CD4-positive, alpha-beta memory T cell (primary cell): Measurements from ENCODE around the gene KCNIP4. TPM values are rescaled to one million over a fixed set of nuclear protein-coding genes. Genes with fewer than 3 reads are reported as not detected.

ENCODE experiments used
- CTCF ChIA-PET: fragments of 350-600 bp; sonication (Branson Sonifier 250); formaldehyde crosslinking; loops from one replicate; lab custom pipeline; 2021; ENCODE audit warnings: inconsistent platforms; ENCODE audit not compliant: partially characterized antibody; lab: Charles Lee
- POLR2A ChIA-PET: fragments of 350-600 bp; sonication (Branson Sonifier 250); formaldehyde crosslinking; loops from one replicate; lab custom pipeline; 2021; ENCODE audit not compliant: partially characterized antibody; lab: Charles Lee
- DNase-seq, 5 donors: peaks; one replicate each; pipeline versions ENCODE4 v3.0.0 to v3.0.0-alpha.2; 2020 to 2022; ENCODE audit warnings: mixed read lengths in 1 of 5
- H3K27ac ChIP-seq: one replicate; pipeline ENCODE4 v1.7.0; 2013; ENCODE audit warnings: low read depth, low read length
- H3K27me3 ChIP-seq: 2 replicates; pipeline ENCODE4 v1.7.0; 2013; ENCODE audit warnings: mild to moderate bottlenecking, low read length, moderate library complexity; ENCODE audit not compliant: insufficient read depth
- H3K36me3 ChIP-seq: 2 replicates; pipeline ENCODE4 v1.7.0; 2013; ENCODE audit warnings: mild to moderate bottlenecking, low read length, moderate library complexity; ENCODE audit not compliant: insufficient read depth
- H3K4me1 ChIP-seq: 2 replicates; pipeline ENCODE4 v1.7.0; 2013; ENCODE audit warnings: mild to moderate bottlenecking, low read length, moderate library complexity; ENCODE audit not compliant: insufficient read depth
- H3K4me3 ChIP-seq, 2 donors: one replicate each; pipeline ENCODE4 v1.7.0; 2013; ENCODE audit warnings: low read length in 2 of 2, mild to moderate bottlenecking in 1 of 2
- H3K9me3 ChIP-seq, 2 donors: one replicate each; pipeline ENCODE4 v1.7.0; 2013; ENCODE audit warnings: low read length in 2 of 2, control low read depth in 1 of 2; ENCODE audit not compliant: control insufficient read depth in 1 of 2
- H3K27ac Mint-ChIP-seq, 7 donors: one replicate each; pipeline ENCODE4 v1.8.0; 2020 to 2021; ENCODE audit warnings: mixed read lengths in 7 of 7, mild to moderate bottlenecking in 6 of 7, inconsistent platforms in 3 of 7, moderate library complexity in 3 of 7
- H3K27me3 Mint-ChIP-seq, 2 donors: one replicate each; pipeline ENCODE4 v1.8.0; 2020 to 2021; ENCODE audit warnings: mixed read lengths in 2 of 2
- H3K36me3 Mint-ChIP-seq, 2 donors: one replicate each; pipeline ENCODE4 v1.8.0; 2020 to 2021; ENCODE audit warnings: mixed read lengths in 2 of 2, inconsistent platforms in 1 of 2, mild to moderate bottlenecking in 1 of 2
- H3K4me1 Mint-ChIP-seq, 4 donors: one replicate each; pipeline ENCODE4 v1.8.0; 2020 to 2021; ENCODE audit warnings: mixed read lengths in 4 of 4, mild to moderate bottlenecking in 1 of 4
- H3K4me3 Mint-ChIP-seq, 8 donors: one replicate each; pipeline ENCODE4 v1.8.0; 2020 to 2021; ENCODE audit warnings: mixed read lengths in 8 of 8, mild to moderate bottlenecking in 7 of 8, moderate library complexity in 6 of 8, inconsistent platforms in 3 of 8
- H3K9me3 Mint-ChIP-seq, 8 donors: one replicate each; pipeline ENCODE4 v1.8.0; 2020 to 2021; ENCODE audit warnings: mixed read lengths in 8 of 8, mild to moderate bottlenecking in 5 of 8, inconsistent platforms in 3 of 8, moderate library complexity in 1 of 8
- intact Hi-C: fragments of 100-400 bp; cut with micrococcal nuclease; formaldehyde crosslinking; loops from one replicate; pipeline ENCODE4 v1.15.1; 2023
- polyA plus RNA-seq, 2 donors: library from polyadenylated mRNA; unstranded; fragments of 300-500 nt; fragmentation: Illumina TruSeq; gene quantifications; one replicate each; pipeline ENCODE4 v1.2.3, GENCODE V29; 2021
- total RNA-seq, 2 experiments: library from RNA; stranded (reverse); gene quantifications; one replicate each; pipeline ENCODE4 v1.2.3, GENCODE V29; 2021

Gene KCNIP4
- total and polyA plus RNA-seq, 4 experiments from 2014 or later, result 0.11 to 0.26 TPM; not detected in 2

DNA sequence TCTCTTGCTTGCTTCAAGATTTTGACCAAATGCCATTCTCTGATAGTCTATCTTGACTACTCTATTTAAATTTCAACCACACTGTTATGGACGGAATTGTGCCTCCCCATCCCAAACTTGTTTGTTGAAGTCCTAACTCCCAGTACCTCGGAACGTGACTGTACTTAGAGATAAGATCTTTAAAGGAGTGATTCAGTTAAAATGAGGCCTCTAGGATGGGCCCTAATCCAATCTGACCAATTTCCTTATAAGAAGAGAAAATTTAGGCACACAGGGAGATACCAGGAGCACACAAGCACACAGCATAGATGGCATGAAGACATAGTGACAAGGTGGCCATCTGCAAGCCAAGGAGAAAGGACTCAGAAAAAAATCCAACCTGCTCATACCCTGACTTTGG, 269.9 kb downstream of the KCNIP4 start:
- no peaks in the 10 kb centered on the region for H3K36me3 ChIP-seq
- POLR2A ChIA-PET, result no interaction called here
- H3K4me1 Mint-ChIP-seq, result no peaks in the 10 kb centered on the region
- H3K4me1 ChIP-seq, result no peaks in the 10 kb centered on the region
- intact Hi-C loops, result no loop called here
- H3K27me3 ChIP-seq, result no peaks in the 10 kb centered on the region
- no peak overlapping the region for H3K27ac ChIP-seq
- peaks cover 4 to 25% (median 8%) of the 10 kb centered on the region in 8 donors for H3K9me3 Mint-ChIP-seq
- H3K4me3 Mint-ChIP-seq, result no peak overlapping the region
- no peak for DNase-seq
- no peaks in the 10 kb centered on the region for H3K9me3 ChIP-seq
- H3K27ac Mint-ChIP-seq, result peak overlapping the region in 1 of 7 donors; percentile 56
- H3K27me3 Mint-ChIP-seq, result no peaks in the 10 kb centered on the region
- H3K36me3 Mint-ChIP-seq, result no peaks in the 10 kb centered on the region
- CTCF ChIA-PET, result no interaction called here
- no peak overlapping the region for H3K4me3 ChIP-seq

GRCh38 chr4:21677173-21677572, 271.4 kb downstream of the KCNIP4 start:
- Mint-ChIP-seq H3K27me3 (no peaks in the 10 kb centered on the region), H3K9me3 (peaks cover 4 to 17% (median 8%) of the 10 kb centered on the region in 8 donors), H3K4me3 (no peak overlapping the region)

GRCh38 chr4:21664355-21664754, 284.2 kb downstream of the KCNIP4 start:
- H3K27me3 Mint-ChIP-seq, result no peaks in the 10 kb centered on the region
- intact Hi-C loops, result no loop called here
- H3K9me3 Mint-ChIP-seq, result peaks cover 2 to 15% (median 4%) of the 10 kb centered on the region in 8 donors
- H3K4me1 Mint-ChIP-seq, result no peaks in the 10 kb centered on the region
- Histone ChIP-seq H3K4me3 (no peak overlapping the region), H3K36me3 (no peaks in the 10 kb centered on the region), H3K27me3 (no peaks in the 10 kb centered on the region), H3K4me1 (no peaks in the 10 kb centered on the region), H3K9me3 (no peaks in the 10 kb centered on the region), H3K27ac (no peak overlapping the region)
- ChIA-PET CTCF (no interaction called here), POLR2A (no interaction called here)
- DNase-seq, result no peak
- H3K27ac Mint-ChIP-seq, result no peak overlapping the region
- no peaks in the 10 kb centered on the region for H3K36me3 Mint-ChIP-seq
- no peak overlapping the region for H3K4me3 Mint-ChIP-seq

More at GRCh38 chr4:21677173-21677572, 271.4 kb downstream of the KCNIP4 start:
- DNase-seq, result no peak
- ChIA-PET CTCF (no interaction called here), POLR2A (no interaction called here)
- Histone ChIP-seq H3K36me3 (no peaks in the 10 kb centered on the region), H3K4me3 (no peak overlapping the region), H3K9me3 (no peaks in the 10 kb centered on the region), H3K27me3 (no peaks in the 10 kb centered on the region), H3K27ac (no peak overlapping the region), H3K4me1 (no peaks in the 10 kb centered on the region)
- H3K36me3 Mint-ChIP-seq, result no peaks in the 10 kb centered on the region
- H3K4me1 Mint-ChIP-seq, result no peaks in the 10 kb centered on the region
- no peak overlapping the region for H3K27ac Mint-ChIP-seq
- intact Hi-C loops, result no loop called here

DNA sequence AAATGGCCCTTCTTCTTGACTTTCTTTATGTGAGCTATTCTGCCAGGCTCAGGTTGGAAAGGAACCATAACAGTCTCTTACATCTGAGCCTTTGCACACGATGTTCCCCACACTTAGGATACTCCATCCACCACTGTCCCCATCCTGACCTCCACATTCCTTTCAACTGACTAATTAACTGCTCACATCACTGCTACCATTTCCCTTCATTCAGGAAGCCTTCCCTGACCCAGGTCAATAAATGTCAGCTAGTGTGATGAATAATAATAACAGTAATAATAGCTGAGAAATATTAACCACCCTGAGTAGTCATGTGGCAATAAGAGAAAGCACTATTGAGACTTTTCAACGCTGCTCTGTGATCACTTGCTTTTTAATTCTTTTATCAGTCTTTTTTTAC, 291.7 kb downstream of the KCNIP4 start:
- Histone ChIP-seq H3K9me3 (no peaks in the 10 kb centered on the region), H3K27ac (no peak overlapping the region), H3K36me3 (no peaks in the 10 kb centered on the region), H3K27me3 (no peaks in the 10 kb centered on the region), H3K4me3 (no peak overlapping the region), H3K4me1 (no peaks in the 10 kb centered on the region)
- no peak for DNase-seq
- Mint-ChIP-seq H3K9me3 (peaks cover 2 to 7% (median 5%) of the 10 kb centered on the region in 8 donors), H3K4me1 (no peaks in the 10 kb centered on the region), H3K27me3 (no peaks in the 10 kb centered on the region), H3K36me3 (no peaks in the 10 kb centered on the region), H3K4me3 (no peak overlapping the region), H3K27ac (no peak overlapping the region)
- ChIA-PET POLR2A (no interaction called here), CTCF (no interaction called here)
- intact Hi-C loops, result no loop called here

- intact Hi-C loops, result no loop called here
- H3K9me3 Mint-ChIP-seq, result peaks cover 0 to 7% (median 4%) of the 10 kb centered on the region in 8 donors
- no peak overlapping the region for H3K4me3 Mint-ChIP-seq
- H3K27me3 Mint-ChIP-seq, result no peaks in the 10 kb centered on the region
- no peak overlapping the region for H3K27ac Mint-ChIP-seq
- no peaks in the 10 kb centered on the region for H3K36me3 Mint-ChIP-seq
- no peaks in the 10 kb centered on the region for H3K9me3 ChIP-seq
- DNase-seq, result no peak
- no peaks in the 10 kb centered on the region for H3K4me1 Mint-ChIP-seq
- H3K27ac ChIP-seq, result no peak overlapping the region
- ChIA-PET POLR2A (no interaction called here), CTCF (no interaction called here)
- no peaks in the 10 kb centered on the region for H3K36me3 ChIP-seq
- no peaks in the 10 kb centered on the region for H3K4me1 ChIP-seq
- H3K27me3 ChIP-seq, result no peaks in the 10 kb centered on the region
- H3K4me3 ChIP-seq, result no peak overlapping the region
Measured at GRCh38 chr4:21655031-21655430, 293.5 kb downstream of the KCNIP4 start.

DNA sequence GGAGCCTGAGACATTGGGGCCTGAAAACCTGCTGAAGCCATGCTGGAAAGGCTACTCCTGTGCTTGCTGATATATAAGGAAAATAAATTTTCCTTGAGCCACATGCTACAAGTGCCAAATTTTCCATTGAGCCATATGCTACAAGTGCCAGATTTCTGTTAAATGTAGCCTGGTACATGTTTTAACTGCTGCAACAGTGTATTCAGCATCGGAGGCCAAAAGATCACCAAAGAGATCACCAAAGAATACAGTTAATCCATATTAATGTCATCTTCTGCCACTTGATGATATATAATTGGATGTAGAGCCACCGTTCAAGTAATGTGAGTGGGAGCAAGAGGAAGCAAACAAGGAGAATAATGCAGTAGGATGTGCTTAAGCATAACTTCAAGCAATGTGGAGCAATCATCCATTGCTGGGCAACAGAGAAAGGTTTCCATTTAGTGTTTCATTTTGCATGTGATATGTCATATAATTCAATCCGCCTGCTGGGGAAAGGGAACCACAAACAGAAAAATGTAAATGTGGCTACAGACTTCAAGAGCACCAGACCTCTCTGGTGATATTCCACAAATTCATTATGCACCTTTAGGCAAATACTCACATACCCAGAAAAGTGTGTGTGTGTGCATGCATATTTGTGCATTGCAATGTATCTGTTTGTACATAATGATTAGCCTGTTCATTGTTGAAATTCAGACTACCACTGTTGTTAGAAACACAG, 295.9 kb downstream of the KCNIP4 start:
- intact Hi-C loops, result no loop called here

GRCh38 chr4:21649391-21650090, 299.0 kb downstream of the KCNIP4 start:
- DNase-seq, result no peak
- POLR2A ChIA-PET, result no interaction called here
- Histone ChIP-seq H3K27me3 (no peaks in the 10 kb centered on the region), H3K36me3 (no peaks in the 10 kb centered on the region), H3K4me1 (no peaks in the 10 kb centered on the region), H3K27ac (no peak overlapping the region), H3K4me3 (no peak overlapping the region), H3K9me3 (no peaks in the 10 kb centered on the region)
- intact Hi-C loops, result no loop called here
- CTCF ChIA-PET, result no interaction called here
- Mint-ChIP-seq H3K4me1 (no peaks in the 10 kb centered on the region), H3K27ac (peak overlapping the region in 1 of 7 donors; percentile 5), H3K4me3 (no peak overlapping the region), H3K36me3 (no peaks in the 10 kb centered on the region), H3K27me3 (no peaks in the 10 kb centered on the region), H3K9me3 (peaks cover 0 to 10% (median 4%) of the 10 kb centered on the region in 8 donors)

More for the DNA sequence above, 295.9 kb downstream of the KCNIP4 start:
- H3K36me3 ChIP-seq, result no peaks in the 10 kb centered on the region
- POLR2A ChIA-PET, result no interaction called here
- CTCF ChIA-PET, result no interaction called here
- H3K9me3 Mint-ChIP-seq, result peaks cover 0 to 7% (median 4%) of the 10 kb centered on the region in 8 donors
- no peaks in the 10 kb centered on the region for H3K4me1 ChIP-seq
- H3K36me3 Mint-ChIP-seq, result no peaks in the 10 kb centered on the region
- H3K27ac Mint-ChIP-seq, result no peak overlapping the region
- no peaks in the 10 kb centered on the region for H3K9me3 ChIP-seq
- H3K4me3 ChIP-seq, result no peak overlapping the region
- no peak overlapping the region for H3K27ac ChIP-seq
- no peaks in the 10 kb centered on the region for H3K27me3 ChIP-seq
- no peaks in the 10 kb centered on the region for H3K4me1 Mint-ChIP-seq
- no peaks in the 10 kb centered on the region for H3K27me3 Mint-ChIP-seq
- DNase-seq, result no peak
- no peak overlapping the region for H3K4me3 Mint-ChIP-seq
